Activated CD8-positive, alpha-beta memory T cell treated with anti-CD3 and anti-CD28 coated beads, Interleukin-2, amount 50 U/mL, for 24 hours (primary cell): ENCODE data around the gene ZBTB8OS.

Experiments
- DNase-seq: peaks from one replicate; pipeline ENCODE4 v3.0.0-alpha.2; 2020; ENCODE audit errors: extremely low read depth

Gene ZBTB8OS

DNA sequence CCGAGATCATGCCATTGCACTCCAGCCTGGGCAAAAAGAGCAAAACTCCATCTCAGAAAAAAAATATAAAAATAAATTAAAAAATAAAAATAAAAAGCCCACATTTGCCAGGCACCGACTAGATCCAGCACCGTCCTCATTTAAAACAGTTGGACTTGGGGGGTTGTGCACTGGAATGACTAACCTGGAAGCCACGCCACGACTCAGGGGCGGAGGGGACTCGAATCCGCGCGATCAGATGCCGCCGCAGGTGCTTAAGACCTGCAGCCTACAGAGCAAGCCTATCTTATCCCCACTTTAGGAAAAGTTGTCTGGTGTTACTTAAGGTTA lies 38.5 kb downstream of the ZBTB8OS start:
- no peak for DNase-seq

DNA sequence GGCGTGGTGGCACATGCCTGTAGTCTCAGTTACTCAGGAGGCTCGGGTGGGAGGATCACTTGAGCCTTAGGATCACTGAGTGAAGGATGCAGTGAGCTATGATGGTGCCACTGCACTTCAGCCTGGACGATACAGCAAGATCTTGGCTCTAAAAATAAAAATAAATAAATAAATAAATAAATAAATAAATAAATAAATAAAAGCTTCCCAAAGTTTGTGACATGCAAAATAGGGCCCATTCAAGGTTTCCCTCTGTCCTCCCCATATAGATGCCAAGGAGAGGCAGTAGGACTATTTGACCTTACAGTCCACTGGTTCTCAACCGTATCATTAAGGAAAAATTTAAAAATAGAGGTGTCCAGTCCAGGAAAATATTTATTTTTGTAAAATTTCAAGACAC lies 41.2 kb downstream of the ZBTB8OS start:
- DNase-seq = no peak

DNA sequence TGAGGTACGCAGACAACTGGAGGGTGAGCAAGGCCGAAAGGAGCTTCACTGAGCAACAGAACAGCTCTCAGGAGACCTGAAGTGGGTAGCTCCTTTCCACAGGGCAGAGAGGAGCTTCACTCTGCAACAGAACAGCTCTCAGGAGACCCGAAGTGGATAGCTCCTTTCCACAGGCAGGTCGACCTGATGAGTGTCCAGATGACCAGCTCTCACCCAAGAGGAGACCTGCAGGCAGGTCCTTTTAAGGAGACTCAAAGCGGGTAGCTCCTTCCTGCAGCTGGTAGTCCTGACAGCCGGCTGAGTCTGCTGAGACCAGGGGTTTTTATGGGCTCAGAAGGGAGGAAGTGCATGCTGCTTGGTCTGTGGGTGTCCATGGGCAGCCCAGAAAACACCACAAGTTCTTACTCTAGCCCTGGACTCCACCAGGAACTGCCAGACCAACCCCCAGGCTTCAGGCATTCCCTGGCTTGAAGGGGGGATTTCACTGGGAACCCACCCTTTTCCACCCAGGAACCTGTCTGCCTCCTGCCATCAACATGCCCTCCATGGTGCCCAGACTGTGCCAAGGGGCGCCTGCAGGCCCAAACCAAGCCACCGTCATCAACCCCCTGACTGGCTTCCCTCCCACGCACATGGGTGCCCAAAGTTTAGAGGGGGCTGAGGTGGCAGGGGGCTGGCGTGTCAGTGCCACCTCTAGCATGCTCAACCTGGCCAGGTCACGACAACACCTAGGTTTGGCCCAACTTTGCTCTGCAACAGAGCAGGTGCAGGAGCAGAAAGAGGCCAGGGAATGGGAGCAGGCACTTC lies 43.6 kb downstream of the ZBTB8OS start:
- DNase-seq = no peak

DNA sequence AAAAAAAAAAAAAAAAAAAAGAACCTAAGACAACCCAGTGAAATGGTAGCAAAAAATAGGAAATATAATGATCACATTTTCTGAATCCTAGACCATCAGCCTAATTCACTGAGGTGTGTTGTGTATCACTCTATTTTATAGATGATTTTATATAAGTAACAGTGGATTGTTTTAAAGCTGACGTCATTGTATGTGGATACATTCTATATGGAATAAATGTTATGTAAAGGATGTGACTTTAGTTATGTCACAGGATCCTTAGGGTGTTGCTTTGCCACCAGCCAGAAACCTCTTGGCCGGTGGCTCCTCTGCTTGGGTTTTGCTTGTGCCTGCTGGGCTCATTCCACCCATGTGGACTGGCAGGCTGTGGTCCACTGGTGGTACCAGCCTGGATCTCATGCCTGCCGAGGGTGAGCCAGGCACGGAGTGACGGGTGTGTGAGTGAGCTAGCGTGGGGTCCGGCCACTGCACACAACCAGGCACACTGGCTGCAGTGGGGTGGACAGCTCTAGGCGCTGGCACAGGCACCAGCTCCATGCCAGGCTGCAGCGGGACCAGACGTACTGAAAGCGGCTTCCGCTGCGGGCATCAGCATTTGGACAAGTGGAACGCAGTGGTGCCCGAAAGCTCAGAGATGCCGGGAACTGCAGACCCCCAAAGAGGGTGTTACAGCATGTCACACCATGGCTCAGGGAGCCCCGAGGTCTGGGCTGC lies 44.5 kb downstream of the ZBTB8OS start:
- no peak for DNase-seq

DNA sequence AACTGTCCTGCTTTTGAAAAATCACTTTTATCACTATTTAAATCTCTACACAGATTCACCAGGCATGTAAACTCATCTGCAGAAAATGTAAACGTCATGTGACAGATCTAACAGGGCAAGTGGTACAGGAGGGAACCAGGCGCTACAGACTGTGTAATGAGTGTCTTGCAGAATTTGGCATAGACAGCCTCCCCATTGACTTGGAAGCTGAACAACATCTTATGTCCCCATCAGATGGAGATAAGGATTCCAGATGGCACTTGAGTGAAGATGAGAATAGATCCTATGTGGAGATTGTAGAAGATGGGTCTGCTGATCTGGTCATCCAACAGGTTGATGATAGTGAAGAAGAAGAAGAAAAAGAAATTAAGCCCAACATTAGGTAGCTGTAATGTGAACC lies 50.3 kb downstream of the ZBTB8OS start:
- no peak for DNase-seq

DNA sequence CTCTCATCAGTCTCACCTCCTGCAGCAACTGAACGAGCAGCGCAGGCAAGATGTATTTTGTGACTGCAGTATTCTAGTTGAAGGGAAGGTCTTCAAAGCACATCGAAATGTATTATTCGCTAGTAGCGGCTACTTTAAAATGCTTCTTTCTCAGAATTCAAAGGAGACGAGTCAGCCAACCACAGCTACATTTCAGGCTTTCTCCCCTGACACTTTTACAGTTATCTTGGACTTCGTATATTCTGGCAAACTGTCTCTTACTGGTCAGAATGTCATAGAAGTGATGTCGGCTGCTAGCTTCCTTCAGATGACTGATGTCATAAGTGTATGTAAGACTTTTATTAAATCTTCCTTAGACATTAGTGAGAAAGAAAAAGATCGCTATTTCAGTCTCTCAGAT lies 57.4 kb downstream of the ZBTB8OS start:
- no peak for DNase-seq

DNA sequence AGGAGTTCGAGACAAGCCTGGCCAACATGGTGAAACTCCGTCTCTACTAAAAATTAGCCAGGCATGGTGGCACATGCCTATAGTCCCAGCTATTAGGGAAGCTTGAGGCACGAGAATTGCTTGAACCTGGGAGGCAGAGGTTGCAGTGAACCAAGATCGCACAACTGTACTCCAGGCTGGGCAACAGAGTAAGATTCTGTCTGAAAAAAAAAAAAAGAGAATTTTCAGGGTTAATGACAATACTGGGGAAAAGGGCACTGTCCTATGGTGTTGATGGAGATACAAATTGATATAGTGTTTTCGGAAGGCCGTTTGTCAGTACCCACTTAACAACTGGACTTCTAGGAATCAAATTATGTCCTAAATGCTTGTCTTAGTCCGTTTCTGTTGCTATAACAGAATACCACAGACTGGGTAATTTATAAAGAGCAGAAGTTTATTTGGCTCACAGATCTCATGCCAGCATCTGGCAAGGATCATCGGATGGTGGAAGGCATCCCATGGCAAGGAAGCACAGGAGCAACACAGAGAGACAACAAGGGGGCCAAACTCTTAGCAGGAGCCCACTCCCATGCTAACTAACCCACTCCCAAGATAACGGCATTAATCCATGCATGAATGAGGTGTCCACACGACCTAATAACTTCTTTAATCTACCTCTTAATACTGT lies 69.9 kb downstream of the ZBTB8OS start:
- no peak for DNase-seq
